ENCODE data around the gene CCDC66. TPM values are rescaled to one million over a fixed set of nuclear protein-coding genes. Genes with fewer than 3 reads are reported as not detected.

CCDC66 gene
- total and polyA plus RNA-seq, 2 experiments from 2014 or later, result 26.9 to 50.3 TPM

GRCh38 chr3:56654460-56654859 lies 97.5 kb downstream of the CCDC66 start:
- TF ChIP-seq POLR2AphosphoS5 (IDR thresholded peaks at IDR 0.05; ENCODE audit: low read depth) (no peak), ZNF331 (CRISPR knock-in tag; IDR thresholded peaks at IDR 0.05; ENCODE audit: low read depth) (no peak), EZH2 (IDR thresholded peaks at IDR 0.05; ENCODE audit: low read depth, unreplicated experiment) (no peak), CTCF (conservative IDR thresholded peaks at IDR 0.05; ENCODE audit: low read depth in 2 of 2) (no peak), ZNF462 (CRISPR knock-in tag; IDR thresholded peaks at IDR 0.05) (no peak), CREB1 (CRISPR knock-in tag; IDR thresholded peaks at IDR 0.05; ENCODE audit: low read depth) (no peak), REST (IDR thresholded peaks at IDR 0.05; ENCODE audit: unreplicated experiment) (no peak)
- H3K79me2 ChIP-seq (replicated peaks; ENCODE audit: insufficient read depth), result peaks cover 45% of the 10 kb centered on the region
- ATAC-seq (peak; percentile 59), DNase-seq (ENCODE audit: low spot score) (peak; percentile 10)
- H3K36me3 ChIP-seq (ENCODE audit: insufficient read depth), result peaks cover 7% of the 10 kb centered on the region; the same call in 1 of the 2 replicates
- H3K9me2 ChIP-seq (ENCODE audit: insufficient read depth), result no peaks in the 10 kb centered on the region
- peaks cover 55% of the 10 kb centered on the region; the same call in 2 of the 3 replicates for H3K36me3 Mint-ChIP-seq (ENCODE audit: low read depth)
- no peaks in the 10 kb centered on the region for H3K27me3 ChIP-seq (ENCODE audit: insufficient read depth)
- no peak overlapping the region for H2AFZ ChIP-seq
- H3K27ac Mint-ChIP-seq, result no peak overlapping the region
- H3K4me3 Mint-ChIP-seq, result no peak overlapping the region
- H3K9me3 Mint-ChIP-seq, result no peaks in the 10 kb centered on the region
- H3K27ac ChIP-seq (ENCODE audit: low read depth), result no peak overlapping the region
- H3K4me3 ChIP-seq, result no peak overlapping the region
- H3K4me1 ChIP-seq (ENCODE audit: insufficient read depth), result no peaks in the 10 kb centered on the region
- H3K27me3 Mint-ChIP-seq (ENCODE audit: insufficient read depth, low read depth, poor library complexity), result peaks cover 6% of the 10 kb centered on the region
- no peak overlapping the region for H3K4me2 ChIP-seq
- H4K20me1 ChIP-seq (replicated peaks; ENCODE audit: insufficient read depth), result peaks cover 24% of the 10 kb centered on the region
- H3K4me1 Mint-ChIP-seq, result peaks cover 10% of the 10 kb centered on the region
- no peaks in the 10 kb centered on the region for H3F3A ChIP-seq (replicated peaks; ENCODE audit: low read depth)
